ENCODE data around the gene LRP1B.
A peak's percentile ranks its signal among the peaks of the same experiment; 100 is the strongest.

Gene LRP1B

DNA sequence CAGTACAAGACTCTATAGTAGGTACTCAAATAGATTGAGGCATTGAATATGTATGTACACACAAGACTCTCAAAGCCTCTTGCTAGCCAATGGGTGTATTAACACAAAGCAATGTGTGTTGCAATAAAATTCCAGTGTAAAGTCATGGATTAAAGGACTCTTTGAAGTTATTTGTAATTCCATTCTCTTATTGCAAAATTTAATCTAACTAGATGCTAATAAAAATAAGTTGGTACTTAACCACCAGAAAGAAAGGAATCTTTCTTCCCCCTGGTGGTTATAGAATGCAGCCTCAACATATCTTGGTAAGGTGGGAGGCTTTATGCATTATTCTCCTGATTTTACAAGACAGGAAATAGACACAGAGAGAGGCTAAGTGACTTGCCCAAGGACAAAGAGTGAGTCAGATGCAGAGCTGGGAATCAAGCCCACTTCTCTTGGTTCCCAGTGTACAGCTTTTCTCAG is 18.0 kb downstream of the LRP1B start:
- H3K27me3 ChIP-seq (ENCODE audit: insufficient read depth, low read length, poor library complexity, severe bottlenecking) = no peaks in the 10 kb centered on the region
- no peaks in the 10 kb centered on the region for H4K20me1 ChIP-seq (ENCODE audit: insufficient read depth, low read length, poor library complexity, severe bottlenecking)
- TF ChIP-seq EZH2phosphoT487 (IDR thresholded peaks at IDR 0.05; ENCODE audit: borderline replicate concordance) = no peak
- TF ChIP-seq, protein P1, sequence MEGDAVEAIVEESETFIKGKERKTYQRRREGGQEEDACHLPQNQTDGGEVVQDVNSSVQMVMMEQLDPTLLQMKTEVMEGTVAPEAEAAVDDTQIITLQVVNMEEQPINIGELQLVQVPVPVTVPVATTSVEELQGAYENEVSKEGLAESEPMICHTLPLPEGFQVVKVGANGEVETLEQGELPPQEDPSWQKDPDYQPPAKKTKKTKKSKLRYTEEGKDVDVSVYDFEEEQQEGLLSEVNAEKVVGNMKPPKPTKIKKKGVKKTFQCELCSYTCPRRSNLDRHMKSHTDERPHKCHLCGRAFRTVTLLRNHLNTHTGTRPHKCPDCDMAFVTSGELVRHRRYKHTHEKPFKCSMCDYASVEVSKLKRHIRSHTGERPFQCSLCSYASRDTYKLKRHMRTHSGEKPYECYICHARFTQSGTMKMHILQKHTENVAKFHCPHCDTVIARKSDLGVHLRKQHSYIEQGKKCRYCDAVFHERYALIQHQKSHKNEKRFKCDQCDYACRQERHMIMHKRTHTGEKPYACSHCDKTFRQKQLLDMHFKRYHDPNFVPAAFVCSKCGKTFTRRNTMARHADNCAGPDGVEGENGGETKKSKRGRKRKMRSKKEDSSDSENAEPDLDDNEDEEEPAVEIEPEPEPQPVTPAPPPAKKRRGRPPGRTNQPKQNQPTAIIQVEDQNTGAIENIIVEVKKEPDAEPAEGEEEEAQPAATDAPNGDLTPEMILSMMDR (conservative IDR thresholded peaks at IDR 0.05; ENCODE audit: low read length) = 0 out of 2 replicates have a peak, but pooled peaks have one; percentile 11
- H3K4me2 ChIP-seq (ENCODE audit: low read depth, low read length, poor library complexity, severe bottlenecking) = no peak overlapping the region
- no peaks in the 10 kb centered on the region for H3K4me1 ChIP-seq (ENCODE audit: insufficient read depth, low read length, poor library complexity, severe bottlenecking)
- no peak overlapping the region for H3K9ac ChIP-seq (ENCODE audit: low read depth, low read length, poor library complexity, severe bottlenecking)
- H3K4me3 ChIP-seq (ENCODE audit: low read length, poor library complexity, severe bottlenecking) = no peak overlapping the region
- H3F3A ChIP-seq (ENCODE audit: low read depth) = no peaks in the 10 kb centered on the region
- no peaks in the 10 kb centered on the region for H3K79me2 ChIP-seq (ENCODE audit: insufficient read depth, low read length)
- no peaks in the 10 kb centered on the region for H3K9me3 ChIP-seq (ENCODE audit: insufficient read depth, low read depth, low read length)
- no peaks in the 10 kb centered on the region for H3K9me2 ChIP-seq (replicated peaks; ENCODE audit: low read depth, low read length)
- H2AFZ ChIP-seq (ENCODE audit: low read length) = no peak overlapping the region
- H3K36me3 ChIP-seq (ENCODE audit: insufficient read depth, low read length) = no peaks in the 10 kb centered on the region

DNA sequence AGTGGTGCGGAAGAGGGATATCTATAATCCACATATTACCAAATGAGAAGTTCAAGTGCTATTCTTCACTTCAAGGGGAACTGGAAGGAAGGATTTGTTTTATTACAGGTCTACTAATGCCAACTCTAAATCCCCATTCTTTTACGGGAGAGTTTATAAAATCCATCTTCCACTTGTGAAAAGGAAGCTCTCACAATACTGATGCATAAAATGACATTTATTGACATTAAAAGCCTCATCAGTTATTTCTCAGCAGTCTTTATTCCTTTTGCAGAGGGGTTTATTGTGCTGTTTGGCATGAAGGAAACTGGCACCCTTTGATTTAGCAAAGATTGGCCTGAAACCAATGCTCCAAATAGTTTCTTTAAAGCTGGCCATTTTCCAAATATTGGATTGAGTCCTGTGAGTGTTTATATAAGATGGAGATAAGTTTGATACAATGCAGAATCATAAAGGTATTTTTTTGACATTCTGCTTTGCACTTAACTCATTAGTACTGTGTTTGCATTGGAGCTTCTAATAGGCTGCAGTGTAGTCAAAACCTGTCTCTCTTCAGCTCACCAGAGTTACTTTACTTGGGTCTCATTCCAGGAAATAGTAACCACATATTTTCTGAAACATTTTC is 26.6 kb downstream of the LRP1B start:
- H3K9ac ChIP-seq (ENCODE audit: low read depth, low read length, poor library complexity, severe bottlenecking) = no peak overlapping the region
- H3K9me2 ChIP-seq (replicated peaks; ENCODE audit: low read depth, low read length) = no peaks in the 10 kb centered on the region
- H3F3A ChIP-seq (ENCODE audit: low read depth) = no peaks in the 10 kb centered on the region
- TF ChIP-seq, protein P1 (conservative IDR thresholded peaks at IDR 0.05; ENCODE audit: low read length) = no peak
- no peak for TF ChIP-seq EZH2phosphoT487 (IDR thresholded peaks at IDR 0.05; ENCODE audit: borderline replicate concordance)
- H3K27me3 ChIP-seq (ENCODE audit: insufficient read depth, low read length, poor library complexity, severe bottlenecking) = no peaks in the 10 kb centered on the region
- no peaks in the 10 kb centered on the region for H3K36me3 ChIP-seq (ENCODE audit: insufficient read depth, low read length)
- H3K4me1 ChIP-seq (ENCODE audit: insufficient read depth, low read length, poor library complexity, severe bottlenecking) = no peaks in the 10 kb centered on the region
- H3K4me2 ChIP-seq (ENCODE audit: low read depth, low read length, poor library complexity, severe bottlenecking) = no peak overlapping the region
- H3K79me2 ChIP-seq (ENCODE audit: insufficient read depth, low read length) = no peaks in the 10 kb centered on the region
- no peak overlapping the region for H2AFZ ChIP-seq (ENCODE audit: low read length)
- no peaks in the 10 kb centered on the region for H3K9me3 ChIP-seq (ENCODE audit: insufficient read depth, low read depth, low read length)
- no peak overlapping the region for H3K4me3 ChIP-seq (ENCODE audit: low read length, poor library complexity, severe bottlenecking)
- H4K20me1 ChIP-seq (ENCODE audit: insufficient read depth, low read length, poor library complexity, severe bottlenecking) = no peaks in the 10 kb centered on the region

DNA sequence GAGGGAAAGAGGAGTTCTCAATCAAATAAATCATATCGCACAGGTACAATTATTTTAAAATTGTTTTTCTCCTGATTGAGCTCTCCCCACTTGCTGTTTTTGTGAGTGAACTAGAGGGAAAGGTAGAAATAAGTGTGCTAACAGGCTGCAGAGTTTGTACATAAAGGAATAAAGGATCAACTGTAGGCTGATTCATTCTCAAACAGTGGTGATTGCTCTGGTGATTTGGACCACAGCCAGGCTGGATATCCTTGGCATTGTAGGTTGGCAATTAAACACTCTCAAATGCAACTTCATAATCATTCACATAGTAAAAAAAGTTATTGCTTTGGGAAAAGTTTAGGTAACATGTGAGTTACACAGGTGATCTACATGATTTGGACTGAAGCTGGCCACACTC is 29.8 kb downstream of the LRP1B start:
- Histone ChIP-seq H3K9me3 (ENCODE audit: insufficient read depth, low read depth, low read length) (no peaks in the 10 kb centered on the region), H3K36me3 (ENCODE audit: insufficient read depth, low read length) (no peaks in the 10 kb centered on the region), H3K4me3 (ENCODE audit: low read length, poor library complexity, severe bottlenecking) (no peak overlapping the region), H2AFZ (ENCODE audit: low read length) (no peak overlapping the region), H3K9ac (ENCODE audit: low read depth, low read length, poor library complexity, severe bottlenecking) (no peak overlapping the region), H3K4me2 (ENCODE audit: low read depth, low read length, poor library complexity, severe bottlenecking) (no peak overlapping the region), H4K20me1 (ENCODE audit: insufficient read depth, low read length, poor library complexity, severe bottlenecking) (no peaks in the 10 kb centered on the region), H3K9me2 (replicated peaks; ENCODE audit: low read depth, low read length) (no peaks in the 10 kb centered on the region), H3K79me2 (ENCODE audit: insufficient read depth, low read length) (no peaks in the 10 kb centered on the region), H3F3A (ENCODE audit: low read depth) (no peaks in the 10 kb centered on the region), H3K27me3 (ENCODE audit: insufficient read depth, low read length, poor library complexity, severe bottlenecking) (no peaks in the 10 kb centered on the region), H3K4me1 (ENCODE audit: insufficient read depth, low read length, poor library complexity, severe bottlenecking) (no peaks in the 10 kb centered on the region)
- TF ChIP-seq, protein P1 (conservative IDR thresholded peaks at IDR 0.05; ENCODE audit: low read length) = no peak
